HepG2 (cell line): ENCODE measurements around the gene ARHGEF12. TPM values are rescaled to one million over a fixed set of nuclear protein-coding genes. Genes with fewer than 3 reads are reported as not detected.

Source experiments
- ATAC-seq: fragments of 200-7000 bp; cut with Tn5 transposase; 3 replicates; pipeline ENCODE4 v1.9.1; 2020; ENCODE audit warnings: mild to moderate bottlenecking, moderate library complexity
- BruUV-seq: library from RNA; stranded (reverse); fragments of 400-500 nt; replicated peaks from 2 replicates; lab custom pipeline; 2021; lab: Mats Ljungman, UMichigan
- CTCF ChIA-PET: fragments of 300-600 bp; formaldehyde crosslinking; extraction: SDS; loops from one replicate; lab custom pipeline; 2021; ENCODE audit warnings: low total read pairs, inconsistent platforms, low intra/inter-chr PET ratio; lab: Yijun Ruan, JAX
- POLR2A ChIA-PET: fragments of 350-600 bp; sonication (Branson Sonifier 250); formaldehyde crosslinking; loops from one replicate; lab custom pipeline; 2020; ENCODE audit warnings: antibody characterized with exemption, inconsistent platforms; lab: Yijun Ruan, JAX
- DNase-seq: peaks from one replicate; pipeline ENCODE4 v3.0.0-alpha.2; 2015; ENCODE audit warnings: low spot score
- FAIRE-seq: peaks from 3 replicates; lab custom pipeline; 2011; peaks lifted over from hg19 to GRCh38; lab: Jason Lieb, UNC
- H2AFZ ChIP-seq: one replicate; pipeline ENCODE4 v1.6.1; 2011; ENCODE audit warnings: low read length, inconsistent platforms
- H3K27ac ChIP-seq: fragments of 300-600 bp; 3 replicates; pipeline ENCODE4 v1.8.0; 2011; ENCODE audit warnings: mixed run types, mild to moderate bottlenecking, mixed read lengths, low read length, inconsistent platforms; ENCODE audit not compliant: insufficient read depth; ENCODE audit errors: extremely low read length
- H3K27me3 ChIP-seq, 2 experiments: fragments of 200-600 bp in 1 of 2; 2 replicates in 1 of 2; 3 replicates in 1 of 2; pipeline versions ENCODE4 v1.6.0 to v1.8.0; 2011; ENCODE audit warnings: low read length in 2 of 2, mild to moderate bottlenecking in 2 of 2, moderate library complexity in 2 of 2, inconsistent platforms in 1 of 2; ENCODE audit not compliant: insufficient read depth in 2 of 2, control insufficient read depth in 1 of 2
- H3K36me3 ChIP-seq, 2 experiments: fragments of 200-600 bp in 1 of 2; replicated peaks in 1 of 2; 2 replicates in 1 of 2; 3 replicates in 1 of 2; pipeline versions ENCODE4 v1.5.1 to v1.8.0; 2011; ENCODE audit warnings: low read length in 2 of 2, inconsistent platforms in 1 of 2; ENCODE audit not compliant: insufficient read depth in 2 of 2, control insufficient read depth in 1 of 2
- H3K4me1 ChIP-seq: 2 replicates; pipeline ENCODE4 v1.5.1; 2012; ENCODE audit warnings: low read length, inconsistent platforms; ENCODE audit not compliant: insufficient read depth
- H3K4me2 ChIP-seq: 2 replicates; pipeline ENCODE4 v1.6.0; 2011; ENCODE audit warnings: low read depth, low read length, inconsistent platforms
- H3K4me3 ChIP-seq, 3 experiments: fragments of 200-600 bp in 1 of 3; sonication (generic), shearing (Covaris generic) in 1 of 3; replicated peaks in 1 of 3; 2 replicates each; pipeline ENCODE4 v1.5.1; 2011 to 2016; ENCODE audit warnings: low read length in 3 of 3, inconsistent platforms in 2 of 3, low read depth in 2 of 3, mild to moderate bottlenecking in 2 of 3, control low read depth in 1 of 3, mixed read lengths in 1 of 3; ENCODE audit not compliant: insufficient read depth in 1 of 3
- H3K79me2 ChIP-seq: one replicate; pipeline ENCODE4 v1.6.1; 2011; ENCODE audit warnings: low read length, inconsistent platforms; ENCODE audit not compliant: insufficient read depth
- H3K9ac ChIP-seq: 2 replicates; pipeline ENCODE4 v1.6.0; 2011; ENCODE audit warnings: mild to moderate bottlenecking, low read depth, low read length, inconsistent platforms; ENCODE audit not compliant: insufficient read depth
- H3K9me3 ChIP-seq: 2 replicates; pipeline ENCODE4 v1.5.1; 2012; ENCODE audit warnings: mild to moderate bottlenecking, low read length
- H4K20me1 ChIP-seq: 2 replicates; pipeline ENCODE4 v1.6.0; 2011; ENCODE audit warnings: inconsistent platforms, mild to moderate bottlenecking, low read length, moderate library complexity; ENCODE audit not compliant: insufficient read depth
- CAMTA2 ChIP-seq: sonication (generic); formaldehyde crosslinking; IDR thresholded peaks from 2 replicates; pipeline ENCODE4 v1.4.0; 2020; ENCODE audit warnings: mild to moderate bottlenecking, missing genetic modification reagents, borderline replicate concordance
- DR1 ChIP-seq: sonication (generic); formaldehyde crosslinking; IDR thresholded peaks from 2 replicates; pipeline ENCODE4 v1.8.0; 2021; ENCODE audit warnings: mild to moderate bottlenecking, missing genetic modification reagents, inconsistent platforms
- FOXK1 ChIP-seq: sonication (generic); formaldehyde crosslinking; IDR thresholded peaks from 2 replicates; pipeline ENCODE4 v1.4.0; 2020; ENCODE audit warnings: low read depth, missing genetic modification reagents, borderline replicate concordance
- HNRNPLL ChIP-seq: fragments of 200-400 bp; formaldehyde crosslinking; IDR thresholded peaks from 2 replicates; pipeline ENCODE4 v1.6.1; 2017; ENCODE audit warnings: mild to moderate bottlenecking, low read depth, low read length; ENCODE audit not compliant: poor library complexity, severe bottlenecking
- IRF2 ChIP-seq: IDR thresholded peaks from 2 replicates; pipeline ENCODE4 v1.6.1; 2018; ENCODE audit warnings: missing genetic modification reagents, missing compliant biosample characterization
- KMT2B ChIP-seq: IDR thresholded peaks from 2 replicates; pipeline ENCODE4 v1.6.1; 2016; ENCODE audit warnings: missing genetic modification reagents, missing compliant biosample characterization
- MEF2D ChIP-seq: sonication (generic); formaldehyde crosslinking; IDR thresholded peaks from 2 replicates; pipeline ENCODE4 v1.5.1; 2020; ENCODE audit warnings: mild to moderate bottlenecking, missing genetic modification reagents
- POLR2AphosphoS2 ChIP-seq: IDR thresholded peaks from 2 replicates; pipeline ENCODE4 v1.6.1; 2011; ENCODE audit warnings: low read depth, low read length, improper control_type of control experiment
- RXRA ChIP-seq: sonication (generic); formaldehyde crosslinking; IDR thresholded peaks from 2 replicates; pipeline ENCODE4 v1.5.1; 2020; ENCODE audit warnings: missing genetic modification reagents
- TEAD3 ChIP-seq: optimal IDR thresholded peaks from 2 replicates; pipeline ENCODE3; 2016; ENCODE audit warnings: borderline replicate concordance
- XBP1 ChIP-seq: sonication (generic); formaldehyde crosslinking; IDR thresholded peaks from 2 replicates; pipeline ENCODE4 v1.5.0; 2020; ENCODE audit warnings: missing genetic modification reagents
- ZNF205 ChIP-seq: IDR thresholded peaks from 2 replicates; pipeline ENCODE4 v1.6.1; 2018; ENCODE audit warnings: missing biosample characterization, missing genetic modification reagents
- ZNF510 ChIP-seq: sonication (generic); formaldehyde crosslinking; IDR thresholded peaks from 2 replicates; pipeline ENCODE4 v1.4.0; 2020; ENCODE audit warnings: low read depth, mild to moderate bottlenecking, missing genetic modification reagents
- WGBS: methylation state at CpG from one replicate; pipeline ENCODE4 v1.1.6; 2017; ENCODE audit warnings: low lambda C conversion rate; 5-methylcytosine and 5-hydroxymethylcytosine counted together
- in situ Hi-C: cut with HindIII; loops from 2 replicates; pipeline ENCODE4 v1.10.0; 2017; ENCODE audit warnings: low pct_unique_long_range_greater_than_20kb; ENCODE audit not compliant: extremely low pct_ligation_motif_present
- intact Hi-C: fragments of 100-400 bp; cut with micrococcal nuclease; formaldehyde crosslinking; loops from one replicate; pipeline ENCODE4 v1.10.0; 2022; ENCODE audit not compliant: unreplicated experiment
- polyA plus RNA-seq, 8 experiments: library from polyadenylated mRNA; depleted of rRNA in 3 of 8; stranded (reverse) in 7 of 8; unstranded in 1 of 8; fragments of >200 nt; fragmentation: Illumina TruSeq in 4 of 8; extraction: Trizol in 4 of 8; gene quantifications; 2 replicates each; pipeline versions ENCODE4 v1.2.1 to v1.2.3, GENCODE V29; 2011 to 2016; ENCODE audit warnings: low read depth in 4 of 8, missing spikeins in 1 of 8, mixed read lengths in 1 of 8; ENCODE audit not compliant: insufficient read depth in 1 of 8
- total RNA-seq, 5 experiments: library from RNA; depleted of rRNA; stranded (reverse); fragments of >200 nt; fragmentation: Illumina TruSeq; extraction: Trizol; gene quantifications; 2 replicates each; pipeline ENCODE4 v1.2.3, GENCODE V29; 2016; ENCODE audit warnings: low read depth in 1 of 5

ARHGEF12 gene
- total and polyA plus RNA-seq, 2 of the 13 experiments (the other 11 are each of a cell fraction or from before 2014, with no cell fraction given), result 17.9 to 54.4 TPM

- peaks cover 13% of the 10 kb centered on the region; the same call in 1 of the 2 replicates for H3K4me1 ChIP-seq
- H3K9ac ChIP-seq, result no peak overlapping the region
- BruUV-seq, result no TSS peak
- FAIRE-seq, result no peak
- intact Hi-C loops, result no loop called here
- POLR2A ChIA-PET, result no interaction called here
- TF ChIP-seq DR1 (CRISPR knock-in tag) (no peak), IRF2 (CRISPR knock-in tag) (no peak), CAMTA2 (CRISPR knock-in tag) (no peak), KMT2B (CRISPR knock-in tag) (no peak), RXRA (CRISPR knock-in tag) (no peak), TEAD3 (CRISPR knock-in tag) (no peak), HNRNPLL (no peak), XBP1 (no peak), MEF2D (CRISPR knock-in tag) (no peak), ZNF510 (CRISPR knock-in tag) (no peak), ZNF205 (CRISPR knock-in tag) (no peak), FOXK1 (no peak), POLR2AphosphoS2 (no peak)
- TF ChIP-seq, all 625 proteins: peak for 0
- WGBS, result 30% methylated on average over 8 of the region's 8 CpGs
- Histone ChIP-seq H2AFZ (no peak overlapping the region), H3K27me3 (peaks cover 0 to 15% of the 10 kb centered on the region in 2 experiments; a peak in 1 of 5 replicates), H3K79me2 (no peaks in the 10 kb centered on the region), H3K4me2 (no peak overlapping the region), H4K20me1 (no peaks in the 10 kb centered on the region), H3K27ac (no peak overlapping the region), H3K4me3 (no peak overlapping the region), H3K36me3 (no peaks in the 10 kb centered on the region), H3K9me3 (no peaks in the 10 kb centered on the region)
- CTCF ChIA-PET, result no interaction called here
- DNase-seq (no peak), ATAC-seq (no peak)
- in situ Hi-C loops, result no loop called here
Measured at GRCh38 chr11:120316880-120317688, 19.1 kb upstream of the ARHGEF12 start.
